Astrocyte of the cerebellum (primary cell): Measurements from ENCODE around the gene DDX43.
"Not testable (repeated sequence)": the region's sequence is repeated elsewhere in the genome, so short reads cannot be mapped to it uniquely, and the experiment has no call there.

ENCODE experiments used
- DNase-seq: peaks from one replicate; pipeline ENCODE4 v3.0.0-alpha.2; 2011; ENCODE audit warnings: low read depth
- H3K4me3 ChIP-seq: 2 replicates; pipeline ENCODE4 v1.5.1; 2011; ENCODE audit warnings: mild to moderate bottlenecking, low read depth, low read length, moderate library complexity
- CTCF ChIP-seq: IDR thresholded peaks from 2 replicates; pipeline ENCODE4 v1.5.1; 2012; ENCODE audit warnings: low read length, low read depth, moderate library complexity, mild to moderate bottlenecking; ENCODE audit errors: missing control alignments
- in situ Hi-C: cut with HindIII; loops from 2 replicates; pipeline ENCODE4 v1.10.0; 2017; ENCODE audit warnings: low sequenced_read_pairs

Gene DDX43

GRCh38 chr6:73371984-73372383 lies 22.6 kb upstream of the DDX43 start:
- no peak for DNase-seq
- H3K4me3 ChIP-seq = no peak overlapping the region
- in situ Hi-C loops = no loop called here
- TF ChIP-seq CTCF = no peak

- no peak for TF ChIP-seq CTCF
- DNase-seq = no peak
- in situ Hi-C loops = no loop called here
- H3K4me3 ChIP-seq = no peak overlapping the region
Measured at GRCh38 chr6:73372516-73372915, 22.1 kb upstream of the DDX43 start.

- no peak for DNase-seq
- in situ Hi-C loops = no loop called here
- TF ChIP-seq CTCF = no peak
- H3K4me3 ChIP-seq = no peak overlapping the region
Measured at GRCh38 chr6:73375216-73375615, 19.4 kb upstream of the DDX43 start.

- no peak for TF ChIP-seq CTCF
- no peak for DNase-seq
- in situ Hi-C loops = no loop called here
- H3K4me3 ChIP-seq = no peak overlapping the region
Measured at GRCh38 chr6:73377225-73377624, 17.4 kb upstream of the DDX43 start.

- DNase-seq, H3K4me3 ChIP-seq, in situ Hi-C loops: not testable (repeated sequence)
Measured at GRCh38 chr6:73381531-73381930, 13.1 kb upstream of the DDX43 start.

- no peak for TF ChIP-seq CTCF
- DNase-seq = no peak
- H3K4me3 ChIP-seq = no peak overlapping the region
- in situ Hi-C loops = no loop called here
Measured at GRCh38 chr6:73382462-73383113, 12.0 kb upstream of the DDX43 start.

GRCh38 chr6:73388433-73388799 lies 6.2 kb upstream of the DDX43 start:
- H3K4me3 ChIP-seq = peak overlapping the region; percentile 40
- no peak for TF ChIP-seq CTCF
- in situ Hi-C loops = no loop called here
- no peak for DNase-seq
